Measurements from ENCODE around the gene MTX2. TPM values are rescaled to one million over a fixed set of nuclear protein-coding genes. Genes with fewer than 3 reads are reported as not detected.

The MTX2 gene
- total and polyA plus RNA-seq, 2 donors (not counting 3 experiments of a cell fraction or from before 2014, with no cell fraction given), result 31.3 TPM

DNA sequence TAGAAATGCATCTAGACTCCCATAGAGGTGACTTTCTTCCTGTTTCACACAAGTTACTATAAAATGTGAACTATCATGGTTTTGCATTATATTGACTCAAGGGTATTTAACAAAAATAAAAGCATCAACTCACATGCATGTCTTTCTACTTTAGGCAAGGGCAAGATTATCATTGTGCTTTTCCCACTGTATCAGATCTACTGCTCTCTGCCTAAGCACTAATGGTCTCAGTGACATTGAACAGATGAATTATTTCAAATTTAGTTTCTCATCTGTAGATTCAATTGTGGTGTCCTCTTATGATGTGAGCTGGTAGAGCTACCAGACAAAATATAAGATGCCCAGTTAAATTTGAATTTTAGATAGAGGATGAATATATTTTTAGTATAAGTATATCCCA is 113.9 kb downstream of the MTX2 start:
- Histone ChIP-seq H3K4me2 (ENCODE audit: insufficient read depth, low read length) (no peak overlapping the region), H3K9me1 (replicated peaks; ENCODE audit: control insufficient read depth, extremely low read depth, insufficient read depth, low read length) (no peaks in the 10 kb centered on the region), H3K27me3 (ENCODE audit: control insufficient read depth in 2 of 2, insufficient read depth in 2 of 2, low read length in 2 of 2) (no peaks in the 10 kb centered on the region), H3K36me3 (ENCODE audit: control insufficient read depth in 2 of 2, extremely low read depth in 1 of 2, insufficient read depth in 2 of 2, low read length in 2 of 2) (no peaks in the 10 kb centered on the region), H3K4me3 (replicated peaks in 1 of 3; ENCODE audit: insufficient read depth in 1 of 3, low read depth in 1 of 3, low read length in 3 of 3) (no peak overlapping the region), H3K9me3 (replicated peaks; ENCODE audit: control insufficient read depth, insufficient read depth, low read length) (no peaks in the 10 kb centered on the region), H4K20me1 (replicated peaks; ENCODE audit: control insufficient read depth, extremely low read depth, insufficient read depth, low read length) (no peaks in the 10 kb centered on the region), H3K4me1 (ENCODE audit: control insufficient read depth, extremely low read depth, insufficient read depth, low read length) (no peaks in the 10 kb centered on the region), H3K27ac (ENCODE audit: insufficient read depth, low read depth, low read length) (no peak overlapping the region), H3K79me2 (ENCODE audit: control insufficient read depth, insufficient read depth, low read length) (no peaks in the 10 kb centered on the region), H2AFZ (ENCODE audit: low read depth, low read length) (no peak overlapping the region), H3K9ac (replicated peaks; ENCODE audit: extremely low read depth, insufficient read depth, low read length) (no peak overlapping the region)
- no peak for DNase-seq (ENCODE audit: low read depth, low spot score)
- BruUV-seq (replicated peaks), result no TSS peak
- dilution Hi-C loops (cut with MboI; ENCODE audit: extremely low pct_ligation_motif_present, low sequenced_read_pairs), result no loop called here
- FAIRE-seq, result no peak
- CTCF ChIA-PET, result no interaction called here
- POLR2A ChIA-PET, result no interaction called here
- TF ChIP-seq FOS (IDR thresholded peaks at IDR 0.05; ENCODE audit: borderline replicate concordance, insufficient read depth, low read length), result no peak
- TF ChIP-seq GATA2 (IDR thresholded peaks at IDR 0.05; ENCODE audit: insufficient read depth, insufficient read length, low read depth, low read length), result no peak
- TF ChIP-seq JUN (IDR thresholded peaks at IDR 0.05; ENCODE audit: borderline replicate concordance, insufficient read depth, insufficient read length, low read depth), result no peak
- intact Hi-C loops (cut with micrococcal nuclease), result no loop called here

DNA sequence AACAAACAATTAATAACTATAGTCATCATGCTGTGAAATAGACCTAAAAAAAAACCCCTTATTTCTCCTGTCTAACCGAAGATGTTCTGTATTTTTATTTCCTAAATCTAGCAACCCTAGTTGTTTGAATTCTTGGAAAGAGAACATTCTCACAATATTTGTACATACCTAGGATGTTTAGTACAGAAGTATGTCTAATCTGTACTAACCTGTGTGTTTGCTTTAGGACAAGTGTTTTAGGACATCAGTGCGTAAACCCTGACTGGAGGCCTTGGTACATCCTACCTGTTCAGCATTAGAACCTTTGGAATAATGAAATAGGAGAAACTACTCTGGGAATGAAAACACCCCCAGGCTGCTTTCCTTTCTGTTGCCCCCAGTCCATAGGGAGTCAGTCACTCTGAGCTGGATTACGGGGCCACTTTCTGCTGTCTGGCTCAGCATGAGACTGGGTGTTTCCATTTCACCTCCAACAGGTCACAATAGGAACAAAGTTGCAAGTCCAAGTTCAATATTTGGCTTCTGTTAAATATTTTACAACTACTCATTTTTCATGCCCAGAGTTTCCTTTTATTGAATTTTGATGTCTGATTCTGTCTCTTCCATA is 114.7 kb downstream of the MTX2 start:
- intact Hi-C loops (cut with micrococcal nuclease) (no loop called here), dilution Hi-C loops (cut with MboI; ENCODE audit: extremely low pct_ligation_motif_present, low sequenced_read_pairs) (no loop called here)
- Histone ChIP-seq H3K9ac (replicated peaks; ENCODE audit: extremely low read depth, insufficient read depth, low read length) (no peak overlapping the region), H3K9me3 (replicated peaks; ENCODE audit: control insufficient read depth, insufficient read depth, low read length) (no peaks in the 10 kb centered on the region), H3K79me2 (ENCODE audit: control insufficient read depth, insufficient read depth, low read length) (no peaks in the 10 kb centered on the region), H2AFZ (ENCODE audit: low read depth, low read length) (no peak overlapping the region), H3K36me3 (ENCODE audit: control insufficient read depth in 2 of 2, extremely low read depth in 1 of 2, insufficient read depth in 2 of 2, low read length in 2 of 2) (no peaks in the 10 kb centered on the region), H3K4me3 (replicated peaks in 1 of 3; ENCODE audit: insufficient read depth in 1 of 3, low read depth in 1 of 3, low read length in 3 of 3) (no peak overlapping the region), H3K9me1 (replicated peaks; ENCODE audit: control insufficient read depth, extremely low read depth, insufficient read depth, low read length) (no peaks in the 10 kb centered on the region), H4K20me1 (replicated peaks; ENCODE audit: control insufficient read depth, extremely low read depth, insufficient read depth, low read length) (no peaks in the 10 kb centered on the region), H3K27ac (ENCODE audit: insufficient read depth, low read depth, low read length) (no peak overlapping the region), H3K4me1 (ENCODE audit: control insufficient read depth, extremely low read depth, insufficient read depth, low read length) (no peaks in the 10 kb centered on the region), H3K27me3 (ENCODE audit: control insufficient read depth in 2 of 2, insufficient read depth in 2 of 2, low read length in 2 of 2) (no peaks in the 10 kb centered on the region), H3K4me2 (ENCODE audit: insufficient read depth, low read length) (no peak overlapping the region)
- ChIA-PET CTCF (no interaction called here), POLR2A (no interaction called here)
- DNase-seq (ENCODE audit: low read depth, low spot score) (no peak), FAIRE-seq (no peak)
- TF ChIP-seq GATA2 (IDR thresholded peaks at IDR 0.05; ENCODE audit: insufficient read depth, insufficient read length, low read depth, low read length), result no peak
- TF ChIP-seq EZH2 (IDR thresholded peaks at IDR 0.05; ENCODE audit: borderline replicate concordance, low read depth, low read length, severe bottlenecking), result no peak
- no peak for TF ChIP-seq MYC (IDR thresholded peaks at IDR 0.05; ENCODE audit: low read depth, low read length)
- no peak for TF ChIP-seq POLR2A (IDR thresholded peaks at IDR 0.05; ENCODE audit: low read depth, low read length)
- TF ChIP-seq FOS (IDR thresholded peaks at IDR 0.05; ENCODE audit: borderline replicate concordance, insufficient read depth, low read length), result no peak
- TF ChIP-seq, protein P1, sequence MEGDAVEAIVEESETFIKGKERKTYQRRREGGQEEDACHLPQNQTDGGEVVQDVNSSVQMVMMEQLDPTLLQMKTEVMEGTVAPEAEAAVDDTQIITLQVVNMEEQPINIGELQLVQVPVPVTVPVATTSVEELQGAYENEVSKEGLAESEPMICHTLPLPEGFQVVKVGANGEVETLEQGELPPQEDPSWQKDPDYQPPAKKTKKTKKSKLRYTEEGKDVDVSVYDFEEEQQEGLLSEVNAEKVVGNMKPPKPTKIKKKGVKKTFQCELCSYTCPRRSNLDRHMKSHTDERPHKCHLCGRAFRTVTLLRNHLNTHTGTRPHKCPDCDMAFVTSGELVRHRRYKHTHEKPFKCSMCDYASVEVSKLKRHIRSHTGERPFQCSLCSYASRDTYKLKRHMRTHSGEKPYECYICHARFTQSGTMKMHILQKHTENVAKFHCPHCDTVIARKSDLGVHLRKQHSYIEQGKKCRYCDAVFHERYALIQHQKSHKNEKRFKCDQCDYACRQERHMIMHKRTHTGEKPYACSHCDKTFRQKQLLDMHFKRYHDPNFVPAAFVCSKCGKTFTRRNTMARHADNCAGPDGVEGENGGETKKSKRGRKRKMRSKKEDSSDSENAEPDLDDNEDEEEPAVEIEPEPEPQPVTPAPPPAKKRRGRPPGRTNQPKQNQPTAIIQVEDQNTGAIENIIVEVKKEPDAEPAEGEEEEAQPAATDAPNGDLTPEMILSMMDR (IDR thresholded peaks at IDR 0.05; ENCODE audit: extremely low read depth in 1 of 2, insufficient read depth in 1 of 2, low read depth in 1 of 2, low read length in 2 of 2), result no peak
- TF ChIP-seq, protein P2, sequence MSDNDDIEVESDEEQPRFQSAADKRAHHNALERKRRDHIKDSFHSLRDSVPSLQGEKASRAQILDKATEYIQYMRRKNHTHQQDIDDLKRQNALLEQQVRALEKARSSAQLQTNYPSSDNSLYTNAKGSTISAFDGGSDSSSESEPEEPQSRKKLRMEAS (IDR thresholded peaks at IDR 0.05; ENCODE audit: insufficient read depth, insufficient read length), result no peak
- TF ChIP-seq POLR2AphosphoS5 (IDR thresholded peaks at IDR 0.05; ENCODE audit: insufficient read depth, low read depth, low read length), result no peak
- no peak for TF ChIP-seq JUN (IDR thresholded peaks at IDR 0.05; ENCODE audit: borderline replicate concordance, insufficient read depth, insufficient read length, low read depth)
- BruUV-seq (replicated peaks), result no TSS peak
